Gastrocnemius medialis (tissue), 4 donors: ENCODE data around the gene IFT27. TPM values are rescaled to one million over a fixed set of nuclear protein-coding genes. Genes with fewer than 3 reads are reported as not detected.
A peak's percentile ranks its signal among the peaks of the same experiment; 100 is the strongest.

Experiments
- ATAC-seq, 2 donors: fragments of 150-250 bp; one replicate each; pipeline ENCODE4 v1.9.1; 2016
- DNase-seq, 2 donors: peaks; one replicate each; pipeline ENCODE4 v3.0.0-alpha.2; 2019
- H3K27ac ChIP-seq, 4 donors: fragments of 200-600 bp; sonication (generic); 1 replicate in 1 of 4; 2 replicates in 3 of 4; pipeline ENCODE4 v1.5.1; 2016 to 2018; ENCODE audit warnings: mild to moderate bottlenecking in 2 of 4, moderate library complexity in 1 of 4
- H3K27me3 ChIP-seq, 3 donors: fragments of 200-600 bp; sonication (generic) in 2 of 3; 1 replicate in 1 of 3; 2 replicates in 2 of 3; pipeline versions ENCODE4 v1.5.1 to v1.6.0; 2016 to 2019; ENCODE audit warnings: mild to moderate bottlenecking in 1 of 3, moderate library complexity in 1 of 3
- H3K36me3 ChIP-seq, 2 donors: fragments of 200-600 bp; sonication (generic) in 1 of 2; one replicate each; pipeline ENCODE4 v1.5.1; 2017 to 2018
- H3K4me1 ChIP-seq, 2 donors: fragments of 200-600 bp; sonication (generic) in 1 of 2; one replicate each; pipeline ENCODE4 v1.5.1; 2016 to 2017; ENCODE audit warnings: mild to moderate bottlenecking in 2 of 2
- H3K4me3 ChIP-seq, 4 donors: fragments of 200-600 bp; sonication (generic) in 3 of 4; 1 replicate in 1 of 4; 2 replicates in 3 of 4; pipeline ENCODE4 v1.5.1; 2016 to 2019; ENCODE audit warnings: mild to moderate bottlenecking in 2 of 4
- H3K9me3 ChIP-seq, 3 donors: fragments of 200-600 bp; sonication (generic) in 2 of 3; 1 replicate in 1 of 3; 2 replicates in 2 of 3; pipeline ENCODE4 v1.5.1; 2016 to 2019
- CTCF ChIP-seq, 5 experiments: fragments of 450-650 bp in 3 of 5; fragments of 200-600 bp in 2 of 5; sonication (generic) in 2 of 5; IDR thresholded peaks in 4 of 5; conservative IDR thresholded peaks in 1 of 5; 1 replicate in 4 of 5; 2 replicates in 1 of 5; pipeline ENCODE4 v1.5.1; 2016 to 2019; ENCODE audit warnings: antibody characterized with exemption in 5 of 5, mild to moderate bottlenecking in 3 of 5, moderate library complexity in 3 of 5
- POLR2A ChIP-seq, 2 donors: fragments of 450-650 bp; IDR thresholded peaks; one replicate each; pipeline ENCODE4 v1.6.1; 2017; ENCODE audit warnings: antibody characterized with exemption in 2 of 2, mild to moderate bottlenecking in 2 of 2, moderate library complexity in 2 of 2
- in situ Hi-C, 4 donors: fragments of 200-750 bp; cut with MboI; loops; one replicate each; pipeline versions ENCODE4 v1.15.0 to v1.8.0; 2017; ENCODE audit warnings: low sequenced_read_pairs in 4 of 4
- intact Hi-C: fragments of 100-400 bp; cut with DNase I; formaldehyde crosslinking; loops from one replicate; pipeline ENCODE4 v1.15.1; 2023; ENCODE audit warnings: low total_unique reads
- total RNA-seq, 4 donors: library from RNA; depleted of rRNA; stranded (reverse); fragments of >200 nt; gene quantifications; one replicate each; pipeline versions ENCODE4 v1.1.0 to v1.2.3, GENCODE V29; 2016

The IFT27 gene
- total RNA-seq, 4 donors from 2014 or later = 2.4 to 8.3 (median 6.7) TPM

DNA sequence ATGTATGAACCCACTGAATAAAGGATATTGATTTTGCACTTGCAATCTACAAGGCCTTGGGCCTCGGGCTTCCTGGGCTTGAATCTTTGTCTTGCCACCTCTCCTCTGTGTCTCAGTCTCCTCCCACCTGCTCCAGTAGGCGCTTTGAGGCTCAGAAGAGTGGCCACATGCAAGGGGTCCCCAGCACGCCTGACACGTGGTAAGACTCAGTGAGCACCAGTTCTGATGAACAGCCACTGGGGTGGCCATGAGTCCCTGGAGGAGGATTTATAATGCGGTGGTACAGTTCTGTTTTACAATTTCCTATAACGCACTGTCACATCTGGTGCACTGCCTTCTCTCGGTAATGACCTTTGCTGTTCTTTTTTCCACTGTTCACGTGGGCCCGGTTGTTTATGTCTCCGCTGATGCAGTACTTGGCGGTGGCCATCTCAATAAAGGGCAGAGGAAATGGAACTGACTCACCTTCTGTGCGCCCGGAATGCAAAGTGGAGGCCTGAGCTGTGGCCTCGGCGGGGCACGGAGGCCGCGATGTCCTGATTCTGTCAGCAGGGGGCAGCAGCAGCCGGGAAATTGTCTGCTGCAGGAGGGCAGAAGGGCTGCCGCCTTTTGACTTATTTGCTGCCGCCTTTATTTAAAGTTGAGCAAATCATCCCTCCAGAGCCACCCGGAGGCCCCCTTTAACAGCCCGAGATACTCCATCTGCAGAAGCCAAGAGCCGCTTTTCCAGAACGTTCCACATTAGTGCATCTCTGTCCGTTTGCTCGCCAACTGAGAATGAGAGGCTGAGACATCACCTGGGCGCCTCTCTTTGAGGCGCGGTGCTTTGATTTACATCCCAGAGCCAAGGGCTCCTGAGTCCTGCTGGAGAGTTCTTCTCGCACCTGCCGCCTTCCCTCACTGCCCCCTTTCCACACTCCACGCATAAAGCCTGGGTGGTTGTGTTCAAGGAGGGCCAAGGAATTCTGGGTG, 6.0 kb upstream of the IFT27 start:
- Histone ChIP-seq H3K4me1 (peaks cover 0 to 9% of the 10 kb centered on the region in 2 donors), H3K27me3 (peaks cover 0 to 27% (median 6%) of the 10 kb centered on the region in 3 donors), H3K9me3 (no peaks in the 10 kb centered on the region), H3K36me3 (no peaks in the 10 kb centered on the region), H3K27ac (no peak overlapping the region), H3K4me3 (no peak overlapping the region)
- peak; percentile 31 to 53 for DNase-seq
- TF ChIP-seq POLR2A (IDR thresholded peaks at IDR 0.05) (no peak), CTCF (IDR thresholded peaks at IDR 0.05 in 4 of 5, conservative IDR thresholded peaks at IDR 0.05 in 1 of 5) (peak; percentile 74 to 92 (median 88))
- ATAC-seq = peak; percentile 71 to 87
- in situ Hi-C loops (loop anchor here in 3 of 4 donors (10.0 to 25.0 kb wide), 4 partner anchors 73 to 205 kb away; no protein-coding TSS in a partner anchor), intact Hi-C loops (loop anchor here (1.0 to 5.0 kb wide), 4 partner anchors 74 to 262 kb away; no protein-coding TSS in a partner anchor)

- TF ChIP-seq POLR2A (IDR thresholded peaks at IDR 0.05) (no peak), CTCF (IDR thresholded peaks at IDR 0.05 in 4 of 5, conservative IDR thresholded peaks at IDR 0.05 in 1 of 5) (no peak)
- no peak overlapping the region for H3K4me3 ChIP-seq
- ATAC-seq = no peak
- H3K36me3 ChIP-seq = no peaks in the 10 kb centered on the region
- no peaks in the 10 kb centered on the region for H3K27me3 ChIP-seq
- intact Hi-C loops (loop anchor here (10.0 kb wide), 1 partner anchor 417 kb away; no protein-coding TSS in a partner anchor), in situ Hi-C loops (loop anchor here in 3 of 4 donors (10.0 to 25.0 kb wide), 3 partner anchors 184 to 209 kb away; no protein-coding TSS in a partner anchor)
- H3K9me3 ChIP-seq = no peaks in the 10 kb centered on the region
- no peak overlapping the region for H3K27ac ChIP-seq
- peaks cover 16 to 22% of the 10 kb centered on the region in 2 donors for H3K4me1 ChIP-seq
- no peak for DNase-seq
These were observed 2.1 kb upstream of the IFT27 start for GRCh38 chr22:36778020-36778419.

- DNase-seq (no peak), ATAC-seq (no peak)
- Histone ChIP-seq H3K36me3 (no peaks in the 10 kb centered on the region), H3K9me3 (no peaks in the 10 kb centered on the region), H3K27ac (peak overlapping the region; percentile 51 to 70 (median 60)), H3K27me3 (no peaks in the 10 kb centered on the region), H3K4me3 (peak overlapping the region; percentile 11 to 40 (median 40)), H3K4me1 (peaks cover 16% of the 10 kb centered on the region in 2 donors)
- TF ChIP-seq POLR2A (IDR thresholded peaks at IDR 0.05) = no peak
- no peak for TF ChIP-seq CTCF (IDR thresholded peaks at IDR 0.05 in 4 of 5, conservative IDR thresholded peaks at IDR 0.05 in 1 of 5)
- in situ Hi-C loops = loop anchor here in 3 of 4 donors (10.0 to 25.0 kb wide), 3 partner anchors 186 to 211 kb away; no protein-coding TSS in a partner anchor
- intact Hi-C loops = loop anchor here (2.0 to 10.0 kb wide), 2 partner anchors 80 to 418 kb away; no protein-coding TSS in a partner anchor
These were observed 803 bp upstream of the IFT27 start for GRCh38 chr22:36776722-36777121.

- in situ Hi-C loops = loop anchor here in 3 of 4 donors (10.0 to 25.0 kb wide), 3 partner anchors 187 to 212 kb away; no protein-coding TSS in a partner anchor
These were observed 344 bp downstream of the IFT27 start for GRCh38 chr22:36775586-36775963.

More at GRCh38 chr22:36775586-36775963, 344 bp downstream of the IFT27 start:
- peak overlapping the region; percentile 73 to 97 (median 95) for H3K4me3 ChIP-seq
- ATAC-seq (no peak), DNase-seq (peak in 1 of 2 donors; percentile 33)
- TF ChIP-seq POLR2A (IDR thresholded peaks at IDR 0.05) = no peak
- TF ChIP-seq CTCF (IDR thresholded peaks at IDR 0.05 in 4 of 5, conservative IDR thresholded peaks at IDR 0.05 in 1 of 5) = no peak
- H3K9me3 ChIP-seq = no peaks in the 10 kb centered on the region
- H3K27ac ChIP-seq = peak overlapping the region; percentile 84 to 92 (median 88)
- H3K36me3 ChIP-seq = no peaks in the 10 kb centered on the region
- no peaks in the 10 kb centered on the region for H3K27me3 ChIP-seq
- H3K4me1 ChIP-seq = peaks cover 13 to 16% of the 10 kb centered on the region in 2 donors
- intact Hi-C loops = loop anchor here (10.0 kb wide), 1 partner anchor 419 kb away; no protein-coding TSS in a partner anchor
